ENCODE measurements around the gene CMIP. TPM values are rescaled to one million over a fixed set of nuclear protein-coding genes. Genes with fewer than 3 reads are reported as not detected.
A peak's percentile ranks its signal among the peaks of the same experiment; 100 is the strongest.

CMIP gene
- total RNA-seq, 1 experiment from 2014 or later, result 63.7 TPM

DNA sequence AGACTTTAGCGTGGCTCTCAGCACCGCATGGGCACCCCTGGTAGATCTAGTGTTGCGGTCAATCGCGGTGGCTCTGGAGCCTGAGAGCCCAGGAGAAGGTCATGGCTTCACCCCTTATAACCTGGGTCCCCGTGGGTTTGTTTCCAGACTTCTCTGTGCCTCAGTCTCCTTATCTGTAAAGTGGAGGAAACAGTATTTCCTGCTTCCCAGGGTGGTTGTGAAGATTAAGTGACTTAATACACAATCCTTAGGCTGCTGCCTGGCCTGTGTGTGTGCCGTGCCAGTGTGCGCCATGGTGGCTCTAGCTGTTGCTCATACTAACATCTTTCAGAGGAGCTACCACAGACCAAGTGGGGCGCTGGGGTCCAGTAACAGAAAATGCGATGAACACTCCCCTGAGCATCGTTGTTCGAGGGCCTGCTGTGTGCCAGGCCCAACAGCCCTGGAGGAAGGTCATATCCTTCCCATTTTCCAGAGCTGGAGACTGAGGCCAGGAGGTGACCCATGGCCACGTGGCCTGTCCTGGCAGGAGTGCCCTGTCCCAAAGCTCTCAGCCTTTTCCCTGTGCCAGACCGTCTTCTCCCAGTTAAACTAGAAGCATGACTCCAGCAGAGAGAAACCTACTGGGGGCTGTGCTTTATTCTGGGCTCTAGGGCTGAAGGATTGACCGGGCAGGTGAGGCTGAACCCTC, 70.1 kb downstream of the CMIP start:
- no peaks in the 10 kb centered on the region for H3K27me3 Mint-ChIP-seq (ENCODE audit: low read depth)
- ATAC-seq (no peak), DNase-seq (ENCODE audit: low spot score) (no peak)
- POLR2A ChIA-PET, result no interaction called here
- H3K9me3 Mint-ChIP-seq, result peaks cover 11% of the 10 kb centered on the region
- peaks cover 29% of the 10 kb centered on the region for H3K36me3 Mint-ChIP-seq
- H3K4me1 Mint-ChIP-seq, result peaks cover 32% of the 10 kb centered on the region
- no peak overlapping the region for H3K4me3 Mint-ChIP-seq
- peak overlapping the region; percentile 34; the same call in 1 of the 2 replicates for H3K27ac Mint-ChIP-seq
- TF ChIP-seq IRF2 (CRISPR knock-in tag; IDR thresholded peaks at IDR 0.05; ENCODE audit: borderline replicate concordance, low read depth) (no peak), FOXP1 (CRISPR knock-in tag; IDR thresholded peaks at IDR 0.05; ENCODE audit: borderline replicate concordance) (0 out of 2 replicates have a peak, but pooled peaks have one; percentile 17)
- CTCF ChIA-PET, result interaction anchor here (1.0 kb wide), 1 partner anchor 28 kb away, joined by 3 read pairs; no protein-coding TSS in a partner anchor

DNA sequence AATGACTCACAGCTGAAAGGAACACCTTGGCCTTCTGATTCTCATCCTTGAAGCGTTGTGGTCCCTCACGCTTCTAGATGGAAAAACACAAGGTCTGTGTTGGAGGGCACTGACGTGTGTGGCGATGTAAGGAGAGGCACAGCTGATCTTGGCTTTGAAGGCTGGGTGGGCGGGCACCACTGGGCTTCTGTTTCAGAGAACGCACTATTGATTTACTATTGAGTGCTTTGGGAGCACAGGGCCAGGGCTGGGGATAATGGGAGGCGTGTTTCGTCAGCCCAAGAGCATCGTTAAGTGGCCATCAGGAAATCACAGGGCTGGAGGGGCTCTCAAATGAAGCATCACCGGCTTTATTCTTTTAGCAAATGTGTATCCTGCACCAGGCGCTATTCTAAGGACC, 70.7 kb downstream of the CMIP start:
- Mint-ChIP-seq H3K9me3 (peaks cover 11% of the 10 kb centered on the region), H3K4me3 (no peak overlapping the region), H3K27ac (peak overlapping the region; percentile 33), H3K27me3 (ENCODE audit: low read depth) (no peaks in the 10 kb centered on the region), H3K36me3 (peaks cover 25% of the 10 kb centered on the region), H3K4me1 (peaks cover 37% of the 10 kb centered on the region)
- POLR2A ChIA-PET, result no interaction called here
- ATAC-seq (no peak), DNase-seq (ENCODE audit: low spot score) (no peak)
- CTCF ChIA-PET, result no interaction called here
- TF ChIP-seq ZNF121 (CRISPR knock-in tag; IDR thresholded peaks at IDR 0.05) (no peak), OVOL2 (CRISPR knock-in tag; IDR thresholded peaks at IDR 0.05; ENCODE audit: borderline replicate concordance) (no peak), CBFB (CRISPR knock-in tag; IDR thresholded peaks at IDR 0.05; ENCODE audit: low read depth) (no peak), FOXJ3 (CRISPR knock-in tag; IDR thresholded peaks at IDR 0.05; ENCODE audit: borderline replicate concordance) (no peak), GABPB1 (CRISPR knock-in tag; IDR thresholded peaks at IDR 0.05) (no peak), NFE2L1 (CRISPR knock-in tag; IDR thresholded peaks at IDR 0.05) (no peak), ZNF396 (CRISPR knock-in tag; IDR thresholded peaks at IDR 0.05; ENCODE audit: borderline replicate concordance) (no peak), CREB1 (CRISPR knock-in tag; IDR thresholded peaks at IDR 0.05) (no peak), NFYB (CRISPR knock-in tag; conservative IDR thresholded peaks at IDR 0.05; ENCODE audit: low read depth) (no peak), ESRRA (CRISPR knock-in tag; IDR thresholded peaks at IDR 0.05; ENCODE audit: borderline replicate concordance) (no peak), NR1H2 (CRISPR knock-in tag; IDR thresholded peaks at IDR 0.05) (no peak)
- TF ChIP-seq, protein P1, sequence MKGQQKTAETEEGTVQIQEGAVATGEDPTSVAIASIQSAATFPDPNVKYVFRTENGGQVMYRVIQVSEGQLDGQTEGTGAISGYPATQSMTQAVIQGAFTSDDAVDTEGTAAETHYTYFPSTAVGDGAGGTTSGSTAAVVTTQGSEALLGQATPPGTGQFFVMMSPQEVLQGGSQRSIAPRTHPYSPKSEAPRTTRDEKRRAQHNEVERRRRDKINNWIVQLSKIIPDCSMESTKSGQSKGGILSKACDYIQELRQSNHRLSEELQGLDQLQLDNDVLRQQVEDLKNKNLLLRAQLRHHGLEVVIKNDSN (CRISPR knock-in tag; IDR thresholded peaks at IDR 0.05), result no peak
- TF ChIP-seq, protein P2, sequence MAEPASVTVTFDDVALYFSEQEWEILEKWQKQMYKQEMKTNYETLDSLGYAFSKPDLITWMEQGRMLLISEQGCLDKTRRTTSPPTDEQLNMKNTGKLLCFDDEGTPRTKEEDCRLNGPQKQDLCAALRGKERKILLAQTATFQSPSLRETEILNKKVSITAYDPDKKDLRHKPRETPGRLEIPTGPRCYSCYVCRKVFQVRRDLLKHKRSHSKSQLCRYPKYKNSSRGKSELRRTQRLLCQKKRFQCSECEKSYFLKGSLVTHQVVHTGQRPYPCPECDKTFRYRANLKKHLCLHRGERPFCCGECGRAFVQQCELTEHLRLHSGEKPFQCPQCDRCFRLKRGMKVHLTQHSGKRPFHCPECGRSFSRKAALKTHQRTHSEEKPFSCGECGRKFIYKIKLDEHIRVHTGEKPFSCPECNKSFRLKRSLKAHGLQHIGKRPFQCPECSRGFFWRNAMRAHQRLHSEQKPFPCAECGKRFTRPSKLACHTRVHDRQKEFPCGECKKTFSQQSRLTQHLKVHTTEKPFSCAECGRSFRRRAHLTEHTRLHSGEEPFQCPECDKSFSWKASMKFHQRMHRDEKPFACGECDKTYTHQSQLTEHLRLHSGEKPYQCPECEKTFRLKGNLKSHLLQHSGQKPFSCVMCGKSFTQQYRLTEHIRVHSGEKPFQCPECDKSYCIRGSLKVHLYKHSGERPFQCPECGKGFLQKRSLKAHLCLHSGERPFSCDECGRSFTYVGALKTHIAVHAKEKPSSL (CRISPR knock-in tag; conservative IDR thresholded peaks at IDR 0.05), result no peak
- TF ChIP-seq, protein P3, sequence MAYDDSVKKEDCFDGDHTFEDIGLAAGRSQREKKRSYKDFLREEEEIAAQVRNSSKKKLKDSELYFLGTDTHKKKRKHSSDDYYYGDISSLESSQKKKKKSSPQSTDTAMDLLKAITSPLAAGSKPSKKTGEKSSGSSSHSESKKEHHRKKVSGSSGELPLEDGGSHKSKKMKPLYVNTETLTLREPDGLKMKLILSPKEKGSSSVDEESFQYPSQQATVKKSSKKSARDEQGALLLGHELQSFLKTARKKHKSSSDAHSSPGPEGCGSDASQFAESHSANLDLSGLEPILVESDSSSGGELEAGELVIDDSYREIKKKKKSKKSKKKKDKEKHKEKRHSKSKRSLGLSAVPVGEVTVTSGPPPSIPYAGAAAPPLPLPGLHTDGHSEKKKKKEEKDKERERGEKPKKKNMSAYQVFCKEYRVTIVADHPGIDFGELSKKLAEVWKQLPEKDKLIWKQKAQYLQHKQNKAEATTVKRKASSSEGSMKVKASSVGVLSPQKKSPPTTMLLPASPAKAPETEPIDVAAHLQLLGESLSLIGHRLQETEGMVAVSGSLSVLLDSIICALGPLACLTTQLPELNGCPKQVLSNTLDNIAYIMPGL (CRISPR knock-in tag; IDR thresholded peaks at IDR 0.05), result no peak
- TF ChIP-seq, protein P4, sequence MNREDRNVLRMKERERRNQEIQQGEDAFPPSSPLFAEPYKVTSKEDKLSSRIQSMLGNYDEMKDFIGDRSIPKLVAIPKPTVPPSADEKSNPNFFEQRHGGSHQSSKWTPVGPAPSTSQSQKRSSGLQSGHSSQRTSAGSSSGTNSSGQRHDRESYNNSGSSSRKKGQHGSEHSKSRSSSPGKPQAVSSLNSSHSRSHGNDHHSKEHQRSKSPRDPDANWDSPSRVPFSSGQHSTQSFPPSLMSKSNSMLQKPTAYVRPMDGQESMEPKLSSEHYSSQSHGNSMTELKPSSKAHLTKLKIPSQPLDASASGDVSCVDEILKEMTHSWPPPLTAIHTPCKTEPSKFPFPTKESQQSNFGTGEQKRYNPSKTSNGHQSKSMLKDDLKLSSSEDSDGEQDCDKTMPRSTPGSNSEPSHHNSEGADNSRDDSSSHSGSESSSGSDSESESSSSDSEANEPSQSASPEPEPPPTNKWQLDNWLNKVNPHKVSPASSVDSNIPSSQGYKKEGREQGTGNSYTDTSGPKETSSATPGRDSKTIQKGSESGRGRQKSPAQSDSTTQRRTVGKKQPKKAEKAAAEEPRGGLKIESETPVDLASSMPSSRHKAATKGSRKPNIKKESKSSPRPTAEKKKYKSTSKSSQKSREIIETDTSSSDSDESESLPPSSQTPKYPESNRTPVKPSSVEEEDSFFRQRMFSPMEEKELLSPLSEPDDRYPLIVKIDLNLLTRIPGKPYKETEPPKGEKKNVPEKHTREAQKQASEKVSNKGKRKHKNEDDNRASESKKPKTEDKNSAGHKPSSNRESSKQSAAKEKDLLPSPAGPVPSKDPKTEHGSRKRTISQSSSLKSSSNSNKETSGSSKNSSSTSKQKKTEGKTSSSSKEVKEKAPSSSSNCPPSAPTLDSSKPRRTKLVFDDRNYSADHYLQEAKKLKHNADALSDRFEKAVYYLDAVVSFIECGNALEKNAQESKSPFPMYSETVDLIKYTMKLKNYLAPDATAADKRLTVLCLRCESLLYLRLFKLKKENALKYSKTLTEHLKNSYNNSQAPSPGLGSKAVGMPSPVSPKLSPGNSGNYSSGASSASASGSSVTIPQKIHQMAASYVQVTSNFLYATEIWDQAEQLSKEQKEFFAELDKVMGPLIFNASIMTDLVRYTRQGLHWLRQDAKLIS (CRISPR knock-in tag; IDR thresholded peaks at IDR 0.05; ENCODE audit: borderline replicate concordance), result no peak
- TF ChIP-seq, protein P5, sequence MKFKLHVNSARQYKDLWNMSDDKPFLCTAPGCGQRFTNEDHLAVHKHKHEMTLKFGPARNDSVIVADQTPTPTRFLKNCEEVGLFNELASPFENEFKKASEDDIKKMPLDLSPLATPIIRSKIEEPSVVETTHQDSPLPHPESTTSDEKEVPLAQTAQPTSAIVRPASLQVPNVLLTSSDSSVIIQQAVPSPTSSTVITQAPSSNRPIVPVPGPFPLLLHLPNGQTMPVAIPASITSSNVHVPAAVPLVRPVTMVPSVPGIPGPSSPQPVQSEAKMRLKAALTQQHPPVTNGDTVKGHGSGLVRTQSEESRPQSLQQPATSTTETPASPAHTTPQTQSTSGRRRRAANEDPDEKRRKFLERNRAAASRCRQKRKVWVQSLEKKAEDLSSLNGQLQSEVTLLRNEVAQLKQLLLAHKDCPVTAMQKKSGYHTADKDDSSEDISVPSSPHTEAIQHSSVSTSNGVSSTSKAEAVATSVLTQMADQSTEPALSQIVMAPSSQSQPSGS (CRISPR knock-in tag; IDR thresholded peaks at IDR 0.05; ENCODE audit: borderline replicate concordance, low read depth), result no peak
- TF ChIP-seq, protein P6, sequence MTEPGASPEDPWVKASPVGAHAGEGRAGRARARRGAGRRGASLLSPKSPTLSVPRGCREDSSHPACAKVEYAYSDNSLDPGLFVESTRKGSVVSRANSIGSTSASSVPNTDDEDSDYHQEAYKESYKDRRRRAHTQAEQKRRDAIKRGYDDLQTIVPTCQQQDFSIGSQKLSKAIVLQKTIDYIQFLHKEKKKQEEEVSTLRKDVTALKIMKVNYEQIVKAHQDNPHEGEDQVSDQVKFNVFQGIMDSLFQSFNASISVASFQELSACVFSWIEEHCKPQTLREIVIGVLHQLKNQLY (CRISPR knock-in tag; IDR thresholded peaks at IDR 0.05), result no peak
- TF ChIP-seq, protein P7, sequence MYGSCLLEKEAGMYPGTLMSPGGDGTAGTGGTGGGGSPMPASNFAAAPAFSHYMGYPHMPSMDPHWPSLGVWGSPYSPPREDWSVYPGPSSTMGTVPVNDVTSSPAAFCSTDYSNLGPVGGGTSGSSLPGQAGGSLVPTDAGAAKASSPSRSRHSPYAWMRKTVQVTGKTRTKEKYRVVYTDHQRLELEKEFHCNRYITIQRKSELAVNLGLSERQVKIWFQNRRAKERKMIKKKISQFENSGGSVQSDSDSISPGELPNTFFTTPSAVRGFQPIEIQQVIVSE (CRISPR knock-in tag; IDR thresholded peaks at IDR 0.05; ENCODE audit: borderline replicate concordance), result no peak

Measured in WTC11 (cell line).